OCI-LY3 (cell line): ENCODE measurements around the gene GLI2.

Source experiments
- EZH2phosphoT487 ChIP-seq: fragments of 200-600 bp; shearing (Covaris generic); IDR thresholded peaks from 2 replicates; pipeline ENCODE4 v1.6.1; 2018; ENCODE audit warnings: antibody characterized with exemption, mixed run types, low read depth
- TF ChIP-seq, protein P1 (sequence below): fragments of 200-600, 300-600 bp; sonication (generic); IDR thresholded peaks from 2 replicates; pipeline ENCODE4 v1.5.1; 2014; ENCODE audit warnings: antibody characterized with exemption, low read length, low read depth

DNA sequence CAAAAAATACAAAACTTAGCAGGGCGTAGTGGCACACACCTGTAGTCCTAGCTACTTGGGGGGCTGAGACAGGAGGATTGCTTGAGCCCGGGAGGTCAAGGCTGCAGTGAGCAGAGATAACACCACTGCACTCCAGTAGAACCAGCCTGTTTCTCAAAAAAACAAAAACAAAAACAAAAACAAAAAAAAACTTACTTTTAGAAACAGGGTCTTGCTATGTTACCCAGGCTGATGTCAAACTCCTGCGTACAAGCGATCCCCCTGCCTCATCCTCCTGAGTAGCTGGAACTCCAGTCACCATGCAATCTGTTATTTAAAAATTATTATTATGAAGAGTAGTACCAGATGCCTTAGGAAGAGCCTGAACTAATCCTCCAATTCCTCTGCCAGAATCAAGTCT lies 35.0 kb upstream of the GLI2 start:
- TF ChIP-seq, protein P1, sequence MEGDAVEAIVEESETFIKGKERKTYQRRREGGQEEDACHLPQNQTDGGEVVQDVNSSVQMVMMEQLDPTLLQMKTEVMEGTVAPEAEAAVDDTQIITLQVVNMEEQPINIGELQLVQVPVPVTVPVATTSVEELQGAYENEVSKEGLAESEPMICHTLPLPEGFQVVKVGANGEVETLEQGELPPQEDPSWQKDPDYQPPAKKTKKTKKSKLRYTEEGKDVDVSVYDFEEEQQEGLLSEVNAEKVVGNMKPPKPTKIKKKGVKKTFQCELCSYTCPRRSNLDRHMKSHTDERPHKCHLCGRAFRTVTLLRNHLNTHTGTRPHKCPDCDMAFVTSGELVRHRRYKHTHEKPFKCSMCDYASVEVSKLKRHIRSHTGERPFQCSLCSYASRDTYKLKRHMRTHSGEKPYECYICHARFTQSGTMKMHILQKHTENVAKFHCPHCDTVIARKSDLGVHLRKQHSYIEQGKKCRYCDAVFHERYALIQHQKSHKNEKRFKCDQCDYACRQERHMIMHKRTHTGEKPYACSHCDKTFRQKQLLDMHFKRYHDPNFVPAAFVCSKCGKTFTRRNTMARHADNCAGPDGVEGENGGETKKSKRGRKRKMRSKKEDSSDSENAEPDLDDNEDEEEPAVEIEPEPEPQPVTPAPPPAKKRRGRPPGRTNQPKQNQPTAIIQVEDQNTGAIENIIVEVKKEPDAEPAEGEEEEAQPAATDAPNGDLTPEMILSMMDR = no peak
- no peak for TF ChIP-seq EZH2phosphoT487
